Pancreas (tissue), 10 donors: Measurements from ENCODE around the gene ELF4. TPM values are rescaled to one million over a fixed set of nuclear protein-coding genes. Genes with fewer than 3 reads are reported as not detected.

Source experiments
- ATAC-seq, 4 donors: fragments of 200-7000 bp; cut with Tn5 transposase; one replicate each; pipeline versions ENCODE4 v1.8.0 to v1.9.1; 2020; ENCODE audit warnings: mild to moderate bottlenecking in 4 of 4, moderate library complexity in 4 of 4
- DNase-seq, 6 donors: peaks; one replicate each; pipeline ENCODE4 v3.0.0-alpha.2; 2020
- FAIRE-seq: peaks from 2 replicates; lab custom pipeline; 2012; peaks lifted over from hg19 to GRCh38; lab: Jason Lieb, UNC
- H3K27ac ChIP-seq, 4 donors: fragments of 200-600 bp; sonication (generic); 1 replicate in 3 of 4; 2 replicates in 1 of 4; pipeline versions ENCODE4 v1.5.0 to v1.8.0; 2020
- H3K27me3 ChIP-seq, 4 donors: fragments of 200-600 bp; one replicate each; pipeline ENCODE4 v1.8.0; 2021
- H3K36me3 ChIP-seq, 3 donors: fragments of 200-600 bp; sonication (generic) in 1 of 3; one replicate each; pipeline versions ENCODE4 v1.5.0 to v1.8.0; 2020 to 2021
- H3K4me1 ChIP-seq, 3 donors: fragments of 200-600 bp; one replicate each; pipeline ENCODE4 v1.8.0; 2021
- H3K4me3 ChIP-seq, 4 donors: fragments of 200-600 bp; sonication (generic) in 2 of 4; one replicate each; pipeline versions ENCODE4 v1.5.0 to v1.8.0; 2020 to 2021
- H3K9me3 ChIP-seq, 4 donors: fragments of 200-600 bp; one replicate each; pipeline ENCODE4 v1.8.0; 2021
- WGBS, 2 donors: extraction: QIAGEN DNeasy Blood & Tissue Kit; methylation state at CpG; one replicate each; pipeline ENCODE4 v1.1.7; 2013; 5-methylcytosine and 5-hydroxymethylcytosine counted together
- intact Hi-C, 3 donors: fragments of 100-400 bp; cut with DNase I; formaldehyde crosslinking; loops; one replicate each; pipeline versions ENCODE4 v1.11.1 to v1.14.2; 2022
- polyA plus RNA-seq, 2 donors: library from polyadenylated mRNA; stranded (reverse); fragments of 200-250 nt; gene quantifications; one replicate each; pipeline ENCODE4 v1.2.3, GENCODE V29; 2013
- total RNA-seq, 6 donors: library from RNA; stranded (reverse); fragmentation: NEBNext Ultra II Directional in 4 of 6; extraction: Animal tissue kit (Norgen Biotek cat#: 25700) in 4 of 6; gene quantifications; one replicate each; pipeline versions ENCODE4 v1.2.1 to v1.2.4, GENCODE V29; 2021 to 2023
- TF ChIP-seq, protein P1 (sequence below), 4 donors: fragments of 200-600 bp; sonication (generic) in 3 of 4; IDR thresholded peaks; one replicate each; pipeline versions ENCODE4 v1.5.0 to v1.8.0; 2021; ENCODE audit warnings: antibody characterized with exemption in 4 of 4
- donor health status: healthy with polysubstance abuse.
- donor health status: DM: no; HTN: no; CAD: no; lungs with moderate emphysema.
- donor health status: DM: no; HTN: no; CAD: no.
- donor health status: control.
- donor health status: control.
- donor health status: Bipolar disorder and iron deficiency.
- donor health status: DM: yes; HTN: yes; CAD: no.
- donor health status: DM: no; HTN: no; CAD: no.
- donor health status: DM: no; HTN: no; CAD: no.
- donor health status: DM: yes; HTN: yes; CAD: no.

ELF4 gene
- total and polyA plus RNA-seq, 8 donors, result 1.1 to 4.6 (median 2.0) TPM

DNA sequence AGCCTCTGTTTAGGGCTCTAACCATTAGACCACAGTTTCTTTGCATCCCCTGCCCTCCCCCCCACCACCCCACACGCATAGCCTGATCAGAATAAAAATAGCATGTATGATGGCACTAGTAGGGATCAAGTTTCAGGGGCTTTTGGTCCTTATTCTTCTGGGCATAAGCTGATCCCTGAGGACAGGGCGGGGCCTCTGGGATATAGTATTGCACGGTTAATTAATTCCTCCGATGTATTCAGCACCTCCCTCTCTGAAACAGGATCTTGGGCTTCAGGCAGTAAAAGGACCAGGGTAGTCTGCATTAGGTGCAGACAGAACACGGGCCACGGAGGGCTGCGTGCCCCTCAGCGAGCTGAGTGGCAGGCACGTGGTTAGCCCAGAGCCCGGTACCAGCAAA lies 57.1 kb downstream of the ELF4 start:
- Histone ChIP-seq H3K4me1 (no peaks in the 10 kb centered on the region), H3K27ac (no peak overlapping the region), H3K9me3 (no peaks in the 10 kb centered on the region), H3K36me3 (no peaks in the 10 kb centered on the region), H3K4me3 (no peak overlapping the region), H3K27me3 (no peaks in the 10 kb centered on the region)
- FAIRE-seq (no peak), DNase-seq (no peak), ATAC-seq (no peak)
- TF ChIP-seq, protein P1, sequence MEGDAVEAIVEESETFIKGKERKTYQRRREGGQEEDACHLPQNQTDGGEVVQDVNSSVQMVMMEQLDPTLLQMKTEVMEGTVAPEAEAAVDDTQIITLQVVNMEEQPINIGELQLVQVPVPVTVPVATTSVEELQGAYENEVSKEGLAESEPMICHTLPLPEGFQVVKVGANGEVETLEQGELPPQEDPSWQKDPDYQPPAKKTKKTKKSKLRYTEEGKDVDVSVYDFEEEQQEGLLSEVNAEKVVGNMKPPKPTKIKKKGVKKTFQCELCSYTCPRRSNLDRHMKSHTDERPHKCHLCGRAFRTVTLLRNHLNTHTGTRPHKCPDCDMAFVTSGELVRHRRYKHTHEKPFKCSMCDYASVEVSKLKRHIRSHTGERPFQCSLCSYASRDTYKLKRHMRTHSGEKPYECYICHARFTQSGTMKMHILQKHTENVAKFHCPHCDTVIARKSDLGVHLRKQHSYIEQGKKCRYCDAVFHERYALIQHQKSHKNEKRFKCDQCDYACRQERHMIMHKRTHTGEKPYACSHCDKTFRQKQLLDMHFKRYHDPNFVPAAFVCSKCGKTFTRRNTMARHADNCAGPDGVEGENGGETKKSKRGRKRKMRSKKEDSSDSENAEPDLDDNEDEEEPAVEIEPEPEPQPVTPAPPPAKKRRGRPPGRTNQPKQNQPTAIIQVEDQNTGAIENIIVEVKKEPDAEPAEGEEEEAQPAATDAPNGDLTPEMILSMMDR (IDR thresholded peaks at IDR 0.05), result no peak
- WGBS, 2 donors, result 83 to 92% methylated on average over 10 of the region's 10 CpGs
- intact Hi-C loops, result no loop called here

DNA sequence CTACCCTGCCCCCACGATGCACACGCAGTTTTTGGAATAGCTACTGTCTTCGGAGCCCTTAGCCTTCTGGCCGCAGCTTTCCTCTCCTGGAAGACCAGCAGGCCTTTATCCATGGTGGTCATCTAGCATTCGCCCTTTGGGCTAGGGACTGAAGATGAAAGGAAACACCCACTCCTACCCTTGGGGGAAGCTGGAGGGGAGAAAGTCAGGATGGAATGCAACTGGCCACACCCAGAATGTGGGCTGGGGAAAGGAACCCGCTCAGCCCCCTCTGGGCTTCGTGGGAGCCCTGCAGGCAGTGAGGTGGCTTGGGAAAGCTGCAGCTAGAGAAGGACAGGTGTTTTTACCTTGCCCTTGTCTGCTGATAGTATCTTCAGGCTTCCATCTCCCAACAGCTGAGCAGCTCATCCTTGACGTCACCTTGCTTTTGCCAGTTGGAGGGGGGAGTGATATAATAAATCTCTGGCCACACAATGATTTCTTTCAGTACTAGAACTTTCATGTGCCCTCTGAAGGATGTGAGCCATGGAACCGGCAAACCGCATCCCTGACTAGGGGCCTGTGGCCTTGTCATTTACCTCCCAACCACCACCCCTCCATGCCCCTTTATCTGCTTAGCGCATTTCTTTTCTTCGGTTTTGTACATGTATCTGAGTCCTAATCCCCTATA lies 59.0 kb downstream of the ELF4 start:
- no peak overlapping the region for H3K4me3 ChIP-seq
- no peak overlapping the region for H3K27ac ChIP-seq
- H3K36me3 ChIP-seq, result no peaks in the 10 kb centered on the region
- DNase-seq (no peak), FAIRE-seq (no peak), ATAC-seq (no peak)
- intact Hi-C loops, result no loop called here
- no peaks in the 10 kb centered on the region for H3K27me3 ChIP-seq
- TF ChIP-seq, protein P1 (IDR thresholded peaks at IDR 0.05), result no peak
- H3K4me1 ChIP-seq, result no peaks in the 10 kb centered on the region
- WGBS, 2 donors, result 78 to 91% methylated on average over 12 of the region's 12 CpGs
- H3K9me3 ChIP-seq, result no peaks in the 10 kb centered on the region

DNA sequence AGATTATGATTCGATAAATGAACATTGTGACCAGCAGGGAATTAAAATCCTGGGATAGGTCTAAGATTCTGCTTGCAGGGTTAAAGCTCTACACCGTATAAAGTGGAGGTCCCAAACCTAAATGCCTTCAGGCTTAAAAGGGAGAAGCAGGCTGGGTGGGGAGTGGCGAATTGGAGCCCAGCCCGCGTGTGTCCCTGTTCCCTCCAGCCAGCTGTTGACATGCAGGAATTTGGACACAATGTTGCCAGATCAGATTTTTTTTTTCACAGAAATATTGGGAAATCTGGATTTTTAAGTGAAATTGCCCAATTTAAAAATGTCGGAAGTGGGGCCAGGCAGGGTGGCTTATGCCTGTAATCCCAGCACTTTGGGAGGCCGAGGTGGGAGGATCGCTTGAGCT lies 60.5 kb downstream of the ELF4 start:
- Histone ChIP-seq H3K27ac (no peak overlapping the region), H3K4me3 (no peak overlapping the region), H3K36me3 (no peaks in the 10 kb centered on the region), H3K4me1 (no peaks in the 10 kb centered on the region), H3K27me3 (no peaks in the 10 kb centered on the region), H3K9me3 (no peaks in the 10 kb centered on the region)
- DNase-seq, result no peak
- 76 to 85% methylated on average over 8 of the region's 8 CpGs for WGBS, 2 donors
- TF ChIP-seq, protein P1 (IDR thresholded peaks at IDR 0.05), result no peak
- intact Hi-C loops, result no loop called here
- FAIRE-seq, result no peak
- no peak for ATAC-seq

DNA sequence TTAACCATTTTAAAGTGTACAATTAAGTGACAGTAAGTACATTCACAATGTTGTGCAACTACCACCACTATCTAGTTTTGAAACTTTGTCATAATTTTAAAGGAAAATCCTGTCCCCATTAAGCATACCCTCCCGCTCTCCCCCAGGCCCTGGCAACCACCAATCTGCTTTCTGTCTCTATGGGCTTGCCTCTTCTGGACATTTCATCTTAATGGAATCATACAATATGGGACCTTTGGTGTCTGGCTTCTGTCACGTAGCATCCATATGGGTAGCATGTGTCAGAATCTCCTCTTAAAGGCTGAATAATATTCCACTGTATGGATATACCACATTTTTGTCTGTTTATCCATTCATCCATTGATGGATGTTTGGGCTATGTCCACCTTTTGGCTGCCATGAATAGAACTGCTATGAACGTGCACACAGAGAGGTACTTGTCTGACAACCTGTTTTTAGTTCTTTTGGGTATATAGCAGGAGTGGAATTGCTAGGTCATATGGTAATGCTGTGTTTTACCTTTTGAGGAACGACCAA lies 61.5 kb downstream of the ELF4 start:
- WGBS, 2 donors, result 79 to 98% methylated on average over 4 of the region's 4 CpGs
- intact Hi-C loops, result no loop called here
- TF ChIP-seq, protein P1 (IDR thresholded peaks at IDR 0.05), result no peak
- no peak for ATAC-seq
- no peaks in the 10 kb centered on the region for H3K36me3 ChIP-seq
- H3K9me3 ChIP-seq, result no peaks in the 10 kb centered on the region
- no peak overlapping the region for H3K27ac ChIP-seq
- no peaks in the 10 kb centered on the region for H3K27me3 ChIP-seq
- no peak for DNase-seq
- H3K4me1 ChIP-seq, result no peaks in the 10 kb centered on the region
- no peak for FAIRE-seq
- H3K4me3 ChIP-seq, result no peak overlapping the region

DNA sequence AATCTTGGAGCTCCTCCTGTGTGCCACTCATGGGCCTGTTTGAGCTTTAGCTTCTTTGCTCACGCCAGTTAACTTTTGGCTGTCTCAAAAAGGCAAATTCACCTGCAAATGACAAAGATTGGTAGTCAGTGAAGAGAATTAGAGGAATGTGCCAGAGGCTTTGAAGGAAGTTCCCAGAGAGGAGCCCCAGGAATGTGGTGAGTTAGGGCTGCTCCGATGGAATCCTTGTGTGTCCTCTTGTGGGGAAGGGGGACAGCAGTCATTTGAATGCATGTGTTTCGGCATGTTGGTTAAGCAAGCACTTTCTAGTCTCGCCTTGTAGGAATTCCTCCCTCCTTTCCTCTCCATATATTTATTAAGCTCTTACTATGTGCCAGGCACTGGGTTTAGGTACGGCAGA lies 62.9 kb downstream of the ELF4 start:
- H3K4me1 ChIP-seq, result no peaks in the 10 kb centered on the region
- ATAC-seq (no peak), FAIRE-seq (no peak), DNase-seq (no peak)
- TF ChIP-seq, protein P1 (IDR thresholded peaks at IDR 0.05), result no peak
- H3K4me3 ChIP-seq, result no peak overlapping the region
- intact Hi-C loops, result no loop called here
- WGBS, 2 donors, result 86 to 94% methylated on average over 5 of the region's 5 CpGs
- no peaks in the 10 kb centered on the region for H3K36me3 ChIP-seq
- no peaks in the 10 kb centered on the region for H3K9me3 ChIP-seq
- H3K27me3 ChIP-seq, result no peaks in the 10 kb centered on the region
- no peak overlapping the region for H3K27ac ChIP-seq
